GM18951 (cell line): ENCODE data around the gene CT47C1.
"Not testable (repeated sequence)": the region's sequence is repeated elsewhere in the genome, so short reads cannot be mapped to it uniquely, and the experiment has no call there.

Experiments
- POLR2A ChIP-seq: IDR thresholded peaks from 4 replicates; pipeline ENCODE4 v1.6.1; 2011; ENCODE audit warnings: mild to moderate bottlenecking; ENCODE audit not compliant: insufficient read length, insufficient read depth; ENCODE audit errors: extremely low read depth
- in situ Hi-C: fragments of 300-500 bp; cut with MboI; formaldehyde crosslinking; loops from one replicate; pipeline ENCODE4 v1.12.0; 2022; ENCODE audit warnings: low sequenced_read_pairs, mixed read lengths, inconsistent platforms; ENCODE audit not compliant: unreplicated experiment

The CT47C1 gene

GRCh38 chrX:119072744-119073143 lies at the start of gene CT47C1:
Gene CT47C1, plus strand, starts transcription at chrX:119072993. Its CDS starts 233 bp downstream, at chrX:119073226.
- in situ Hi-C loops, result no loop called here
- TF ChIP-seq POLR2A, result no peak

GRCh38 chrX:119025900-119026299 lies 46.9 kb upstream of the CT47C1 start:
- no peak for TF ChIP-seq POLR2A
- in situ Hi-C loops, result no loop called here

DNA sequence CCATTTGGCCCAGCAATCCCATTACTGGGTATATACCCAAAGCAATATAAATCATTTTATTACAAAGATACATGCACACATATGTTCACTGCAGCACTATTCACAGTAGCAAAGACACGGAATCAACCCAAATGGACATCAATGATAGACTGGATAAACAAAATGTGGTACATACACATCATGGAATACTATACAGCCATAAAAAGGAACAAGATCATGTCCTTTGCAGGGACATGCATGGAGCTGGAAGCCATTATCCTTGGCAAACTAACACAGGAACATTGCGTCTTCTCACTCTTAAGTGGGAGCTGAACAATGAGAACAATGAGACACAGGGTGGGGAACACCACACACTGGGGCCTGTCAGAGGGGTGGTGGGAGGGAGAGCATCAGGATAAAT lies 46.4 kb upstream of the CT47C1 start:
- in situ Hi-C loops, result not testable (repeated sequence)

DNA sequence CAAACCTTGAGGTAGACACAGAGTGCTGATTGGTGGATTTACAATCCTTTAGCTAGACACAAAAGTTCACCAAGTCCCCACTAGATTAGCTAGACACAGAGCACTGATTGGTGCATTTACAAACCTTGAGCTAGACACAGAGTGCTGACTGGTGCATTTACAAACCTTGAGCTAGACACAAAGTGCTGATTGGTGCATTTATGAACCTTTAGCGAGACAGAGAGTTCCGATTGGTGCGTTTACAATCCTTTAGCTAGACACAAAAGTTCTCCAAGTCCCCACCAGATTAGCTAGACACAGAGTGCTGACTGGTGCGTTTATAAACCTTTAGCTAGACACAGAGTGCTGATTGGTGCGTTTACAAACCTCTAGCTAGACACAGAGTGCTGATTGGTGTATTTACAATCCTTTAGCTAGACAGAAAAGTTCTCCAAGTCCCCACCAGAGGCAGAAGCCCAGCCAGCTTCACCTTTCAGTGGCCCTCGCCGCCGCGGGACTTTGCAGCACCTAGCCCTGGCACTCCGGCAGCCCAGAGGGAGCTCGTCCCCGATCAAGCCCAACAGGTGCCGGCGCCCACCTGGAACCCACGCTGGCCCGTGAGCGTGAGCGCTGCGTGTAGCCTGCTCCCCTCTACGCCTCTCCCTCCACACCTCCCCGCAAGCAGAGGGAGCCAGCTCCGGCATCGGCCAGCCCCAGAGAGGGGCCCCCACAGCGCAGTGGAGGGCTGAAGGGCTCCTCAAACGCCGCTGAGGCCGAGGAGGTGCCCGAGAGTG lies 44.6 kb upstream of the CT47C1 start:
- in situ Hi-C loops, result not testable (repeated sequence)

DNA sequence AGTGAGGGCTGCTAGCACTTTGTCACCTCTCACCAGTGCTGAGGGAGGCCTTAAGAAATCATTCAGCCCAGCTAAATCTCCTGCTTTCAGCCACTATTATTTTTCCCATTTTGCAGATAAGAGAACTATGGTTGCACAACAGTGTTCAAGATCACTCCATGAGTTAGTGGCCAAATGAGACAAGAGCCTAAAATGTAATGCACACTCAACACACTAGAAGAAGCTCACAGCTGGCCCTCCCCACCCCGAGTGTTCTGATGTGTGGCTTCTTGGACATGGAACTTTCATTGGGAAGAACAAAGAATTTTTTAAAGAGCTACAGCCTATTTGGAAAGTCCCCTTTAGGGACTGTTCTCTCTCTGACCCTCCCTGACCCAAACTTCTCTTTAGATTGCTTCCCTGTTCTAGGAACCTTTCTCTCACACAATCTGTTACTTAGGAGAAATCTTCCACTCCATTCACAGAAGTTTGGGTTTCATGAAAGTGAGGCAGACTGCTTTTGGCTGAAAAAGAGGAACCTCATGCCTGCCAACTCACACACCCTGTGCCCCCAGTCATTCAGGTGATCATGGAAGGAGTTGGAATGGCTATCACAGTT lies 44.0 kb upstream of the CT47C1 start:
- no peak for TF ChIP-seq POLR2A
- in situ Hi-C loops, result no loop called here

GRCh38 chrX:119029656-119030055 lies 43.1 kb upstream of the CT47C1 start:
- in situ Hi-C loops, result not testable (repeated sequence)

GRCh38 chrX:119030990-119031389 lies 41.8 kb upstream of the CT47C1 start:
- in situ Hi-C loops, result no loop called here
- TF ChIP-seq POLR2A, result no peak

GRCh38 chrX:119036107-119037029 lies 36.4 kb upstream of the CT47C1 start:
- in situ Hi-C loops, result no loop called here
- no peak for TF ChIP-seq POLR2A

DNA sequence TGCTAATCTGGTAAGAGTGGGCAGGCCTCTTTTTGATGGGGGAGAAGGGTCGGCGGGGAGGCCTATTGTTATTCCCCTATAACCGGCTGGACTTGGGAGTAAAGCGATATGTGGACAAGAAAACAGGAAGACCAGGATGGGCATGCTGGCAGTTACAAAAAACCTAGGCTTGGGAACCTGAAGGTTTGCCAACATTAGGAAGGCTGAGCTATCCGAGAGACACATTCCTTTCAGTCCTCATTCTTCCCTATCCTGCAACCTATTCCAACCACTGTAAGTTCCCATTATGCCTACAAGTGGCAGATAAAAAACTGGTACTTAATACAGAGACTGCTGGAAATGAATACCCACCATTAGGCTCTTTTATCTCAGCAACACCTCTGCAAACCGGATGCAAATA lies 32.4 kb upstream of the CT47C1 start:
- TF ChIP-seq POLR2A, result no peak
- in situ Hi-C loops, result no loop called here

DNA sequence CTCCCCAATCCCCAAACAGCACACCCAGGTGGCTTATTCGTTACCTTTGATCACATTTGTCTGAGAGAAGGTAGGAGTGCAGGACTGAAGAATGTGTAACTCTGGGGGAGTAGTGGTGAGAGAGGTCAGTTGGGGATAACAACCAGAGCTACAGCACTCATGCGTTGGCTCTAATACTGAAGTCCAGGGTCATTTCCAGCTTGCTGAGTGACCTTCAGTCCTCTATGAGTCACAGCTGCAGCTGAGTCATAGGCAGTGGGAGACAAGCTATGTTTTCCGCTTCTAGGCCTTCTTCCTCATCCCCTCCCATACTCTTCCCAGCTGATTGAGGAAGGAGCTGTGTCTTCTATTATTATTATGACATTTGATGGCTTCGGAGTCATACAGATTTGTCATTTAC lies 31.6 kb upstream of the CT47C1 start:
- in situ Hi-C loops, result no loop called here
- TF ChIP-seq POLR2A, result no peak

- no peak for TF ChIP-seq POLR2A
Observed at GRCh38 chrX:119042040-119042439, 30.8 kb upstream of the CT47C1 start.

DNA sequence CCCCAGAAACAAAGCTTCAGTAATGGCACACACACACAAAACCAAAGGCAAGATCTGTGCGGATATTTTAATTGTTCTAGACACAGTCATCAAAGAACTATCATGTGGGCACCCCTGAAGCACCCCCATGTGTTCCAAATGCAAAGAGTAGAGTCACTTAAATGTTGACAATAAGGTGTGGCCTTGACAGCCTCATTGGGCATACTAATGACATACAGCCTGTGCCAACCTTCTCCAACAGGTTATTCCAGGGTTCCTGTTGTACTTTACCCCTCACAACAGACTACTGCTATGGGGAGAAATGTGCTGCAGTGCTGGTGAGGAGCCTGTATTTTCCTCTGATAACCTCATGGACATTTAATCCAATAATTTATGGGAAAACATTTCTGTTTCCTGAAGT lies 29.8 kb upstream of the CT47C1 start:
- in situ Hi-C loops, result no loop called here
- no peak for TF ChIP-seq POLR2A

More at GRCh38 chrX:119042040-119042439, 30.8 kb upstream of the CT47C1 start:
- in situ Hi-C loops, result no loop called here

GRCh38 chrX:119045884-119046283 lies 26.9 kb upstream of the CT47C1 start:
- no peak for TF ChIP-seq POLR2A
- in situ Hi-C loops, result no loop called here

- no peak for TF ChIP-seq POLR2A
- in situ Hi-C loops, result no loop called here
Observed at GRCh38 chrX:119055687-119056086, 17.1 kb upstream of the CT47C1 start.
